SK-N-MC (cell line): ENCODE results near the gene CACNA2D1.

Experiments
- EZH2 ChIP-seq: fragments of 200-600 bp; sonication (generic); IDR thresholded peaks from one replicate; pipeline ENCODE4 v1.6.1; 2017; ENCODE audit warnings: antibody characterized with exemption
- FOXP2 ChIP-seq: optimal IDR thresholded peaks from 2 replicates; pipeline ENCODE3; 2011; ENCODE audit warnings: mild to moderate bottlenecking, moderate library complexity; ENCODE audit not compliant: insufficient read depth; ENCODE audit errors: extremely low read length, control extremely low read depth
- POLR2AphosphoS5 ChIP-seq: IDR thresholded peaks from 2 replicates; pipeline ENCODE4 v1.6.1; 2012; ENCODE audit warnings: mild to moderate bottlenecking, low read depth, low read length, borderline replicate concordance

- TF ChIP-seq POLR2AphosphoS5 (no peak; the same call in 1 of the 2 replicates), EZH2 (no peak), FOXP2 (no peak)
Measured at GRCh38 chr7:82330706-82331215, 112.8 kb downstream of the CACNA2D1 start.
